ENCODE data around the gene TPO.

DNA sequence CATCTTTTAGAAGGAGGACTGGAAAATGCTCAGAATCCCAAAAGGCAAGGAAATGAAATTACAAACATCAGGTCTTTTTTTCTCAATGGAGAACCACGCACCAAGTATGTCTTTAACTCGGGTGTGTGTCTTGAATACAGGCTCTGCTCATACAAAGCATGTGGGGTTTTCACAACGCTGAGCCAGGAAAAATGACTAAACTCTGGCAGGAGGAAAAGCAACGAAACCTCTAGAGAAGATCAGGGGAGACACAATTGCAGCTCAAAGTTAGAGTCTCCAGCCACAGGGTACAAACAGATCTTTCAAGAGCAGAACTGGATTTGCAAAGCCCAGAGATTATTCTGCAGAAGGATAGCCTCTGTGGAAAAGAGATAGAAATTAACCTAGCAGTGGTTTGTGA, 42.8 kb upstream of the TPO start:
- TF ChIP-seq, protein P1, sequence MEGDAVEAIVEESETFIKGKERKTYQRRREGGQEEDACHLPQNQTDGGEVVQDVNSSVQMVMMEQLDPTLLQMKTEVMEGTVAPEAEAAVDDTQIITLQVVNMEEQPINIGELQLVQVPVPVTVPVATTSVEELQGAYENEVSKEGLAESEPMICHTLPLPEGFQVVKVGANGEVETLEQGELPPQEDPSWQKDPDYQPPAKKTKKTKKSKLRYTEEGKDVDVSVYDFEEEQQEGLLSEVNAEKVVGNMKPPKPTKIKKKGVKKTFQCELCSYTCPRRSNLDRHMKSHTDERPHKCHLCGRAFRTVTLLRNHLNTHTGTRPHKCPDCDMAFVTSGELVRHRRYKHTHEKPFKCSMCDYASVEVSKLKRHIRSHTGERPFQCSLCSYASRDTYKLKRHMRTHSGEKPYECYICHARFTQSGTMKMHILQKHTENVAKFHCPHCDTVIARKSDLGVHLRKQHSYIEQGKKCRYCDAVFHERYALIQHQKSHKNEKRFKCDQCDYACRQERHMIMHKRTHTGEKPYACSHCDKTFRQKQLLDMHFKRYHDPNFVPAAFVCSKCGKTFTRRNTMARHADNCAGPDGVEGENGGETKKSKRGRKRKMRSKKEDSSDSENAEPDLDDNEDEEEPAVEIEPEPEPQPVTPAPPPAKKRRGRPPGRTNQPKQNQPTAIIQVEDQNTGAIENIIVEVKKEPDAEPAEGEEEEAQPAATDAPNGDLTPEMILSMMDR (conservative IDR thresholded peaks at IDR 0.05), result no peak
- TF ChIP-seq EZH2 (IDR thresholded peaks at IDR 0.05; ENCODE audit: low read depth), result no peak
